SH-SY5Y (cell line): Measurements from ENCODE around the gene COL25A1.

Experiments
- GATA2 ChIP-seq: IDR thresholded peaks from 2 replicates; pipeline ENCODE4 v1.6.1; 2011; ENCODE audit warnings: mild to moderate bottlenecking, low read depth, low read length
- GATA3 ChIP-seq: IDR thresholded peaks from 2 replicates; pipeline ENCODE4 v1.6.1; 2011; ENCODE audit warnings: low read depth, mild to moderate bottlenecking, low read length, moderate library complexity

- TF ChIP-seq GATA2 = no peak
- no peak for TF ChIP-seq GATA3
Measured at GRCh38 chr4:108831886-108832285, 470.6 kb downstream of the COL25A1 start.
